Stimulated activated CD4-positive, alpha-beta T cell treated with anti-CD3 and anti-CD28 coated beads, Interleukin-15, amount 100 ng/mL, for 1 hour (primary cell): ENCODE measurements around the gene KMT2B.

ENCODE experiments used
- DNase-seq, 2 donors: peaks; one replicate each; pipeline ENCODE4 v3.0.0-alpha.2; 2020; ENCODE audit warnings: low read depth in 1 of 2, low spot score in 1 of 2

Gene KMT2B

DNA sequence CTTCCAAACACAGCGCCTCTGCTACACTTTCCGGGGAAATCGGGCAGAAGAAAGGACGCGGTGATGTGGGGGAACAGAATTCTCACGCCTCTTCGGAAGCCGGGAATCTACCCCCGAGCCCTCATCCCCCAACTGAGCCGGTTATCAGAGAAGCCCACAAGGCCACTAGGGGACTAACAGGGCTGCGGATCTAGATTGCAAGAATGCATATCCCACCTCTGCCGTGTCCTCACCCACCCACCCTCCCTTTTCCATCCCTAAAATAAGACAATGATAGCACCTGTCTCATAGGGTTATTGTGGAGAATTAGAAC lies 23.4 kb downstream of the KMT2B start:
- no peak for DNase-seq

DNA sequence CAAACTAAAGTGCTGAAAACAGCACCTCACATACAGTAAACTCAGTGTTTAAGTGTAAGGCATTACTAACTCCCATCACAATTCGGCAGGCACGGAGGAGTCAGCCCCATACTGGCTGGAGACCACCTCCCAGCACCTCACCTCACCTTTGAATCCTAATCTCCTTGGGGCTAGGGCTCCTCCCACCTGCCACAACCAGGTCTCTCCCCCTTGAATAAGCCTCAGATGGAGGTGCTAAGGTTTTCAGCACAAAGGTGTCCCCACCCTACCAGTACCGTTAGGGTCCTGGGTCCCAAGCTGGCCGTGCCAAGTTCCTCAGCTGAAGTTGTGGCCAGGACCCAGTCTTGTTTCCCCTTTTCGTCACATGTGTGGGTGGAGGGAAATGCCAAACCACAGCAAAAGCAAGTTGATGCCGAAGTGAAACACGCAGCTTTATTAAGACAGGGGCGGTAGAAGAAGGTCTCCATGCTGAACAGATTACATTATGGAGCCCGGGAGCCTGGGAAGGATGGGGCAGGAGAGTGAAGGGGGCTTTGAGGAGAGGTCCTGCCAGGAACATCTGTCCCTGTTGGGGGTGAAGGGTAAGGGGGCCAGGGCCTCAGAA lies 24.4 kb downstream of the KMT2B start, which contains the start of gene IGFLR1:
TSS of gene IGFLR1 (minus strand) at position 332 of the 604 bp plus-strand sequence. CDS start 1,272 bp downstream, outside the sequence.
- peak in 1 of 2 donors; percentile 28 for DNase-seq

DNA sequence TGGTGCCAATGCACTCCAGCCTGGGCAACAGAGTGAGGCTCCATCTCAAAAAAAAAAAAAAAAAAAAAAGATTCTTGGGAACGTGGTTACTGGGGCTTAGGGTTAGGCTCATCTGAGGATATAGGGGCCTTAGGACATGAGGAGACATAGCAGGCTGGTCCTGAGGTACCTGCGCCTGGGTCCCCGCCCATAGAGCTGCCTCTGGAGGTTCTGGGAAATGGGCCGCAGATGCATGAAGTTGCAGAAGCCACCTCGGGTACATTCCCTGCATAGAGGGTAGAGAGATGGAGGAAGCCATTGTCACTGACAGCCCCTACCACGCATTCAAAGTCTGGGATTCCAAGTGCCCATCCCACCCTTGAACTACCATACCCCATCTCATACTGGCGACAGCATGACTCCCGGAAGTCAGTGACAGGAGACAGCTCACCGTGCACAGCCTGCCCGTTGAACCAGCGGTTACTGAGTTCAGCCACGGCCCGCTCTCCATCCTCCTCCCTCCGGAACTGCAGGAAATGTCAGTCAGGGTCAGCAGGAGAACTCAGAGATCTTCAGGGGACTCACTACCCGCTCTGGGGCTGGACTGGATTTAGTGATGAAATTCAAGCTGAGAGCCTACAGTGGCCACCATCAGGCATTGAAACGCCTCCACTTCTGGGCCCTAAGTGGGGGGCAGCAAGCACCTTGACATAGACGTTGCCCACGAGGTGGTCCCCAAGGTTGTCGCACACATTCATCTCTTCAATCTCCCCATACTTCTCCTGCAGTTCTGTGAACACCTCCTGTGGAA lies 26.0 kb downstream of the KMT2B start:
- no peak for DNase-seq

DNA sequence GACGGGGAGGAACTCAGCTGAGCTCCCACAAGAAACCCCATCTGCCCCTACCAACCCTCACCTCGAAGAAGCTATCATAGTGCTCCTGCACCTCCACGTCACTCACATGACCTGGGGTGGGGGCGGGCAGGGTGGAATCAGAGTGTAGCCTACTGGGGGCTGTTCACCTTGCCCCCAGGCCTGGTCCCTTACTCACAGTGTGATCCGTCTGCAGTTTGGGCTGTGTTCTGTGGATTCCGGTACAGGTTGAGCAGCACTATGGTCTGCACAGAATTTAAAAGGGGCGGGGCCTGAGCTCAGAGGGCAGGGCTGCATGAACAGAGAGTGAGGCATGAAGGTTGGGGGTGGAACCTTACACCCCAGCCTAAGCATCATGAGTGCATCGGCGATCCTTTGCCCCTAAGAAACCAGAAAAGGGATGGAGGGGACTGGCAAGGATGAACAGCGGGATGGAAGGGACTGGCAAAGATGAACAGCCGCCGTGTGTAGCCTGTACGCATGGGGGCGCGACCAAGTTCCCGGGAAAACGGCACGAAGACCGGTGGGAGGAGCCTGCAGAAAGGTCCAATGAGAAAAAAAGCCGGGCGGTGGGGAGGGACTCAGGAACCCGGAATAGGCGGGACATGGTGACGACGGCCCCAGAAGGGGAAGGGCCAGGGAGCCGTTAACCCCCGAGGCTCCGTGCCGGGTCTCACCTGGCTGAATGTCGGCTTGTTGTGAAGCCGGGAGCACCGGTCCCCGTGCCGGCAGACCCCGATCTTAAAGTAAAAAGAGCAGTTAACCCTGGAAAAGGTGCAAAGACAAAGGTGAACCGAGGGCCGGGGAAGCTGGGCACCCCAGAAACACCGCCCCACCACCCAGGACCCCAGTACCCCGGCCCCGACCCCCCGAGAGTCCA lies 26.9 kb downstream of the KMT2B start:
- DNase-seq = peak; percentile 77 to 87

DNA sequence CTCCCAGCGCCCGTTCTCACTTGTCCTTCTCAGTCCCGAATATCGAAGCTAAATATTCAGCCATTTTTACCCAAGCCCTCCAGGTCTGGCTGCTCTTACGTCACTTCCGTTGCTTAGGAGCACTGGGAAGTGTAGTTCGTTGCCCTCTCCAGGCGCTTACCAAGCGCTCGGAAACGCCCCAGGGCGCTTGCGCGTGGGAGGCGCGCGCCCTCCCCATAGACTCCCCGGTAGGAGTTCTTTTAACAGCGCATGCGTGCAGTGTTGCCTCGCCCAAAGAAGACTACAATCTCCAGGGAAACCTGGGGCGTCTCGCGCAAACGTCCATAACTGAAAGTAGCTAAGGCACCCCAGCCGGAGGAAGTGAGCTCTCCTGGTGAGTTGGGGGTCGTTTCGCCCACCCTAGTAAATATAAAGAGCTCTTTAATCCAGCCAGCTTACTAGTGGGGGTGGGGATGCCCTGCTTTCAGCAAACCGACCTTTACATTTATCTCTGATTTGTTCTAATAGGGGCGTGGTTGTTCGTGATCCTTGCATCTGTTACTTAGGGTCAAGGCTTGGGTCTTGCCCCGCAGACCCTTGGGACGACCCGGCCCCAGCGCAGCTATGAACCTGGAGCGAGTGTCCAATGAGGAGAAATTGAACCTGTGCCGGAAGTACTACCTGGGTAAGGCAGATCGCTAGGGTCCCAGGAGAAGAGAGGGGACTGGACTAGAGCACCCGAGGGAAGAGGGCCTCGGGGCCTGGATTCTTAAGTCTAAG lies 27.7 kb downstream of the KMT2B start, which contains the start of the genes PSENEN and U2AF1L4:
TSS of gene PSENEN (plus strand) at position 324 of the 759 bp plus-strand sequence. CDS start at position 604, 280 bp downstream.
TSS of gene U2AF1L4 (minus strand) at position 91 of the 759 bp plus-strand sequence. CDS start at position 64, 27 bp downstream.
- peak; percentile 89 to 94 for DNase-seq

DNA sequence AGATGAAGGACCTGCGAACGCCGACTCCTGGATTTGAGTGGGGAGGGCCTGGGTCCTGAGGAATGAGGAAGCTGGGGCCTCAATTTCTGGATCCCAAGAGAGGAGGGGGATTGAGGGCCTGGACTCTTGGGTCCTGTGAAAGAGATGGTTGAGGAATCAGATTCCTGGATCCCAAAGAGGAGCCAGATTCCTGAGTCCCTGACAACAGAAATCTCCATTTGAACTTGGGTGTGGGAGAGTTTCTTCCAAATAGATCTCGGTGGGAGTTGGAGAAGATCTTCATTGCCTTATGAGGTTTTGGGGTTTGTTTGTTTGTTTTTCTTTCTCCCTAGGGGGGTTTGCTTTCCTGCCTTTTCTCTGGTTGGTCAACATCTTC lies 28.3 kb downstream of the KMT2B start:
- DNase-seq = no peak

DNA sequence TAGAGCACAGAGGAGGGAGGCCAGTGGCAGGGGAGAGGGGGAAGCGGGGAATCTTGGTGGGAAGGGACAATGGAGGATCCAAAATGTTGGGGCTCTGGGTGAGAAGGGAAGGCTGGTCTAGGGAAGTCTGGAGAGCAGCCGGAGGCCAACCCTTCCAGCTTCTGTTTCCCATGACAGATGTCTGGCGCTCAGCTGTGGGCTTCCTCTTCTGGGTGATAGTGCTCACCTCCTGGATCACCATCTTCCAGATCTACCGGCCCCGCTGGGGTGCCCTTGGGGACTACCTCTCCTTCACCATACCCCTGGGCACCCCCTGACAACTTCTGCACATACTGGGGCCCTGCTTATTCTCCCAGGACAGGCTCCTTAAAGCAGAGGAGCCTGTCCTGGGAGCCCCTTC lies 28.7 kb downstream of the KMT2B start:
- no peak for DNase-seq

DNA sequence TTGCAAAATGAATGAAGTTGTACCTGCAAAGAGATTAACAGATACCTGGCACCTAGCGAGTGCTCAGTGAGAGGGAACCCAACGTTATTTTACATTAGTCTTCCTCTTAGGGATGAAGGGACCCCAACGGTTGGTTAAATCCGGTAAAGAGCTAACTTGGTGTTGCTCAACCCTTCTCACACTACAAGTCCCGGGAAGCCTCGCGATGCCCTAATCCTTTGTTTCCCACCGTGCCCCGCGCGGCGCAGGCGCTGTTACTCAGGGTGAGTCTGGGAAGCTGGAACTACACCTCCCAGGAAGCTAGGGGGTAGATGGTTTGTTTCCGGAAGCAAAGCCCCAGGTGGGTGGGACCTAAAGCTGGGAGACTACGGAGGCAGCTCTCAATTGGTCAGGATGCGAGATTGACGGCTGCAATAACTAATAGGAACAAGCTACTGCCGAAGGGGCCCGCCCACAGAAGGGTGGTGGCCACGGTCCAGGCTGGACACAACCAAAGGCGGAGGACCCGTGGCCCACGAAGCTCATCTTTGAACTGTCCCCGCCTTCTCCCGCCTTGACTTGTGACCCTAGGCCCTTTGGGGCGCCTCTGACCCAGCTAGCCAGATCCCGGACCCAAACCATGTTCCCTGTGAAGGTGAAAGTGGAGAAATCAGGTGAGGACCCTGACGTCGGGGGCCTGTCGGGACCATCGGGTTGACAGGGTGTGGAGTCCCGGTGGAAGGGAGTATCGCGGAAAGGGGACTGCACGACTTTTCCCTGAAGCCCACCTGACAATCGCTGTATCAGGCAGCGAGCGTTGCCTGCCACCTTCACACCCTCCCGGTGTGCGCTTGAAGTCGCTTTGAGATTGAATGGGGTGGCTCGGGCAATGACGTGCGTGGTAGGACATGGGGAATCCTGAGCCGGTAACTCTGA lies 30.6 kb downstream of the KMT2B start, which contains the start of gene LIN37:
TSS of gene LIN37 (plus strand) at position 471 of the 915 bp plus-strand sequence. CDS start at position 620, 149 bp downstream.
- peak; percentile 94 to 97 for DNase-seq

DNA sequence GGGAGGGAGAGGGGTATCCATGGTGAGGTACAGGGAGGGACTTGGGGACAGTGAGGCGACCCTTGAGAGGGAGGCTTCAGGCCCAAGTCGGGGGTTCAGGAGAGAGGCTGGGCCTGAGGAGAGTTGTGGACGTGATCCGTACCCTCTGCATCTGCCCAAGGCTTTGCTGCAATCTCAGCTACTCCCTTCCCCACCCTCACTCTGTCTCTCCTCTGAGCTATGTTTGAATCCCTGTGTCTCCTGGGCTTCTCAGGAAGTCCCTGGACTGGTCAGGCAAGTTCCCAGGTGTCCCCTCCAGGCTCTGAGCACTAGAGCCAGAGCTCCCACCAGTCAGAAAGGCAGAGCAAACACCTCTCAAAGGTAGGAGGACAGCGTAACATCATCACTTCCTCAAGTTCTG lies 32.4 kb downstream of the KMT2B start:
- no peak for DNase-seq

DNA sequence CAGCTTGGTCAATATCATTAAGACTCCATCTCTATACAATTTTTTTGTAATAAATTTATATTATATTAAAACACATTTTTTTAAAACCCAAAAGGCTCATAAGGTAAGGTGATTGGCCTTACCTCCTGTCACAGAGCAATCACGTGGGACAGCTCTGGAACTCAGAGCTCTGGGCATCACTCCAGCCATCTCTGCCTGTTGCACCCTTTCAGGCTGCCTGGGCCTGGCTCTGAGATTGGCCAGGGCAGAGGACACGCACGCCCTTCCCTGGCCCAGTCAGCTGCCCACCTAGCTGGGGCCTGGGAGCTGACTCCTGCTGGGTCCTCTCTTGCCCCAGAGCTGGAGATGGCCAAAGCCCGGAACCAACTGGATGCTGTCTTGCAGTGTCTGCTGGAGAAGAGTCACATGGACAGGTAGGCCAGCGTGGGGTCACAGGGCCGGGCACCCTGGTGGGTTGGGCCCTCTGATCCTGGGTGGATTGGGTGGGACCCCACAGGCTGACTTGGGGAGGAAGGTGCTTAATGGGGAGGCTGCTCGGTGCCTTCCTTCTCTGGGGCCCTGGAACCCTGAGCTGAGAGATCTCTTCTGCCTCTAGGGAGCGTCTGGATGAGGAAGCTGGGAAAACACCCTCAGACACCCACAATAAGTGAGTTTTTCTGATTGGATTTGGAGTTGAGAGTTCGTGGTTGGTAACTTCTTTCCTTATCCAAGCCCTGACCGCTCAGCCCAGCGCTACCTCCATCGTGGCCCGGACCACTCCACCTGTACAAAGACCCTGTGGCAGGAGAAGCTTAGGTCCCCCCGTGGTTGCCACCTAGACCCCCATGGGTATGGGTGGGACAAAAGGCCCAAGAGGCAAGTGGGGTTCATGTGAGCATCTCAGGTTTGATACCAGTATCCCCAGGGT lies 34.3 kb downstream of the KMT2B start:
- no peak for DNase-seq

DNA sequence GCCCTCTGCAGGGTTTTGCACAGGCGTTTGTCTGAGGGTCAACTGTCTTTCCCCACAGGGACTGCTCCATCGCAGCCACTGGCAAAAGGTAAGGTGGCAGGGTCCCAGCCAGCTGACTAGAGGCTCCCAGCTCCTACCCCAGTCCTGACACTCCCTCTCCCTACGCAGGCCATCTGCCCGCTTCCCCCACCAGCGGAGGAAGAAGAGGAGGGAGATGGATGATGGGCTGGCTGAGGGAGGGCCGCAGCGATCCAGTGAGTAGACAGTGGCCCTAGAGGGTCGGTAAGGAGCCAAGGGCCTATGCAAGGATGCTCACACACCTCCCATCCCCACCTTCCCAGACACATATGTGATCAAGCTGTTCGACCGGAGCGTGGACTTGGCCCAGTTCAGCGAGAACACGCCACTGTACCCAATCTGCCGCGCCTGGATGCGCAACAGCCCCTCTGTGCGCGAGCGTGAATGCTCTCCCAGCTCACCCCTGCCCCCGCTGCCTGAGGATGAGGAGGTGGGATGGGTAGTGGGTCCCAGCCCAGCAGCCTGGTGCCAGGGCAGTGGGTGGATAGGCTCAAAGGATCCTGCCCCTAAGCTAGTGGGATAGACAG lies 35.0 kb downstream of the KMT2B start:
- no peak for DNase-seq

DNA sequence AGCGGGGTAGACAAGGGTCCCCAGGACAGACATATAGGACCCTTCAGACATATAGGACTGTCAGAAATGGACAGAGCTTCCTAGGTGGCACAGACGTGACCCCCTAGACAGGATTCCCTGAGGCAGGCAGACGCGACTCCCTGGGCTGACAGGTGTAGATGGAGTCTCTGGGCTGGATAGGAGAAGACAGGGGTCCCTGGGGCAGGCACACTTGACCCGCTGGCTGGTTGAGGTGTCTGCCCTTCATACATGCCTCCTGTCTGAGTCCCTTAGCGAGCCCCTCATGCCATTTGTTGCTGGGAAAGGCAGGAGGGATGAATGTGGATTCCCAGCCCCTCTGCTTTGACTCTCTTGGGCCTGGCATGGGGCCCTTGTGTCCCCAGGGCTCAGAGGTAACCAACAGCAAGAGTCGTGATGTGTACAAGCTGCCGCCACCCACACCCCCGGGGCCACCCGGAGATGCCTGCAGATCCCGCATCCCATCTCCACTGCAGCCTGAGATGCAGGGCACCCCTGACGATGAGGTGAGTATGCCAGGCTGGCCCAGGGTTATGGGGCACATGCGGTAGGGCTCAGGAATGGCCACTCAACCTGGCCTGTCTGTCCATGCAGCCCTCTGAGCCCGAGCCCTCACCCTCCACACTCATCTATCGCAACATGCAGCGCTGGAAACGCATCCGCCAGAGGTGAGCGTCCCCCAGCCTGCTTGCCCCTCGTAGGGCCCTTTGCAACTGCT lies 36.0 kb downstream of the KMT2B start:
- no peak for DNase-seq

DNA sequence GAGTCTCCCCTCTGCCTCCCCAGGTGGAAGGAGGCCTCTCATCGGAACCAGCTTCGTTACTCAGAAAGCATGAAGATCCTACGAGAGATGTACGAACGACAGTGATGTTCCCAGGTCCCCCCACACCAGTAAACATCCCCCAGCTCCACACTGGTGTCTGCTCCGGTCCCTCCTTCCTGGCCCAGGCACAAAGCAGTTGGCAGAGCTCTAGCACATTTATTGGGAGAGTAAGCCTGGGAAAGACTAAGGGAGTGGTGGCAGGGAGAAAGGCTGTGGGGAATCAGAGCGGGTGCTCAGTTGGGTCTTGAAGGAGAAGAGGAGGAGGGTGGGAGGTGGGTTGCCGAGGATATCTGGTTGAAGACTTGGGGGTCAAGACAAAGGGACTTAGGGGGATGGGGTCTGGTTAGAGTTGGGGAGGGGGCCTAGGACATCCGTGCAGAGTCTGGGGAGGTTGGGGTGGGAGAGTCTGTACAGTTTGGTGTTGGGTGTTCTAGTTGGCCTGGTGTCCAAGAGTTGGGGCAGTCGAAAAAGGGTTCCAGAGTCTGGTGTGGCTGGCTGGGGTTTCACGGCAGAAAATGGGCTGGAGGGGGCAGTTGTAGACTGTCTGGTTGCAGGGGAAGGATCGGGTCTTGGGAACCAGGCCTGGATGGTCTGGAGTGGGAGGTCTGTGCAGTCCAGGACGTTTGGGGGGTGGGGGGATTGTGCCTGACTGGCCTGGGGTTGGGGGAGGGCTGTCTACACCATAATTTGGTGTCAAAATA lies 36.7 kb downstream of the KMT2B start:
- DNase-seq = no peak

DNA sequence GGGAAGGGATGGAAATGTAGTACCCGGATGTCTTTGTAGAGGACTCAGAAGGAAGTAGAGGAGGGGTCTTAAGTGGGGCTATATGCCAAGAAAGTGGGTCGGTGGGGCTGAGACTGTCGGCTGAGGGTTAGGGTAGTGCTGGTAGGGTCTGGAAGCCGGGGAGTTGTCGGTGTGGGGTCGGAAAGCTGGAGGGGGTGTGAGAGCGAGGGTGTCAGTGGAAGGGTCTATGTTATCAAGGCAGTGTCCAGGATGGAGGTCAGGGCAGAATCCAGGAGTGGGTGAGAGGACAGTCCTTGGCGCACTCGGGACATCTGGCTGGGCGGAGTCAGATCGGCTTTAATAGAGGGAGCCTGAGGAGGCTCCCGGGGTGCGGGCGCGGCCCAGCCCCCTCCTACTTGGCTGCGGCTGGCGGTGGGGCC lies 37.3 kb downstream of the KMT2B start:
- no peak for DNase-seq

DNA sequence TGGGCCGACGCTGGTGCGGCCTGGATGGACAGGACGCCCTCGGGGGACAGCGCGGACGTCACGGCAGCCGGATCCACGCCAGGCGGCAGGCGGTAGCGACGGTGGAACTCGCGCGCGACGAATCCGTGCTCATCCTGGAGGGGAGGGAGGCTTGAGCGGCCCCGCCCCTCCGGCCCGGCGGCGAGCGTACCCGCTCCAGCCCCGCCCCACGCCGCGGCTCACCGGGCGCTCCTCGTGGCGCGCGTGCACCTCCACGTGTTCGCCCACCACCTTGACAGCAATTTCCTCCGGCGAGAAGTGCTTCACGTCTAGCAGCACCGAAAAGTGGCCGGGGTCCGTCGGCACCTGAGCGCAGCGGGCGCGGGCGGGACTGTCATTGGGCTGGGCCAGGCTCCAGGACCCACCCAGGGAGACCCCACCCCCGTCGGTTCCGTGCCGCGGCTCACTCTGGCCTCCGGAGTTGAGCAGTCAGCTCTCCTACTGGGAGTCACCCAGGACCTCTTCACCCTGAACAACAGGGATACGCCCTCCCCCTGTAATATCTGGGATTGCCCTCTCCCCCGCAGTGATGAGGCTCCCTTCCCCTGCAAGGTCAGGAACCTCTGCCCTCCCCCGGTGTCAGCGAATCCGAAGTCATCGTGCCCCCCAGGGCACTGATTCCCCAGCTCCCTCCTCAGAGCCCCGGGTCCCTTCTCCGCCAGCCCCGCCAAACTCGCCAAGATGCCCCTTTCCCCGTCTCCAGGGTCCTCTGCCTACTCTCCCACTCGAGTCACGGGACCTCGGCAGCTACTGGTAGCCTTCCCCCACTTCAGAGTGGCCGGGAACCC lies 38.0 kb downstream of the KMT2B start:
- DNase-seq = peak; percentile 31 to 48
